Erythroblast (primary cell): ENCODE results near the gene TUBB2B.

Experiments used
- GATA1 ChIP-seq: IDR thresholded peaks from 2 replicates; pipeline ENCODE4 v1.6.1; 2011; ENCODE audit warnings: low read depth, mild to moderate bottlenecking, control low read depth, low read length, moderate library complexity
- POLR2A ChIP-seq: IDR thresholded peaks from 2 replicates; pipeline ENCODE4 v1.6.1; 2011; ENCODE audit warnings: mild to moderate bottlenecking, low read length

DNA sequence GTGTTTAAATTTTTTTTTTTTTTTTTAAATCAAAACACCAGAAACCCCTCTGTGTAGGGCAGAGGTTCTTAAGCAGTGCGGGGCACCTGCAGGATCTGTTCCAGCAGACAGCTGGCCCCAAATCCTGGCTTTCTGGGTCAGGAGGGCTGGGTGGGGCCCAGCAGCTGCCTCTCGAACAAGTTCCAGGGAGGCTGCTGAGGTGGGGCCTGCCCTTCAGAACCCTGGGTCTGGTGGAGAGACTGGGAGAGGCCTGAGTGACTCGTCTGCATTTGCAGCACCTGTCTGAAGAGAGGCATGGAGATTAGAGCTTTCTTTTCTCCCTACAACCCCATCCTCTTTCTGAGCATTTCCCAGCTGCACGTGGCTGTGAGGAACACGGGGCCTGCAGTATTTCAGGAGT is 39.7 kb upstream of the TUBB2B start:
- TF ChIP-seq POLR2A (no peak), GATA1 (no peak)
